HG02623 (cell line): Measurements from ENCODE around the gene DLL1.
"Not testable (repeated sequence)": the region's sequence is repeated elsewhere in the genome, so short reads cannot be mapped to it uniquely, and the experiment has no call there.

Source experiments
- ATAC-seq: cut with Tn5 transposase; IDR thresholded peaks from one replicate; pipeline ENCODE4 v1.9.1; 2021; ENCODE audit warnings: moderate library complexity; ENCODE audit not compliant: unreplicated experiment

DLL1 gene

GRCh38 chr6:170290296-170291128, at the start of gene DLL1:
Gene DLL1, minus strand, starts transcription at chr6:170291078. Its CDS starts 939 bp downstream, at chr6:170290139.
- no peak for ATAC-seq

GRCh38 chr6:170335199-170335598, 44.3 kb upstream of the DLL1 start:
- not testable (repeated sequence) for ATAC-seq

GRCh38 chr6:170329321-170329720, 38.4 kb upstream of the DLL1 start:
- no peak for ATAC-seq

- no peak for ATAC-seq
Observed at GRCh38 chr6:170317718-170318117, 26.8 kb upstream of the DLL1 start.

- ATAC-seq: no peak
Observed at GRCh38 chr6:170317076-170317475, 26.2 kb upstream of the DLL1 start.

- ATAC-seq: no peak
Observed at GRCh38 chr6:170316071-170316470, 25.2 kb upstream of the DLL1 start.

GRCh38 chr6:170314983-170315382, 24.1 kb upstream of the DLL1 start:
- no peak for ATAC-seq

GRCh38 chr6:170313716-170314295, 22.9 kb upstream of the DLL1 start:
- ATAC-seq: no peak

- ATAC-seq: no peak
Observed at GRCh38 chr6:170312876-170313275, 22.0 kb upstream of the DLL1 start.

GRCh38 chr6:170311696-170312095, 20.8 kb upstream of the DLL1 start:
- no peak for ATAC-seq

GRCh38 chr6:170308761-170309160, 17.9 kb upstream of the DLL1 start:
- ATAC-seq: no peak

- no peak for ATAC-seq
Observed at GRCh38 chr6:170307080-170307545, 16.2 kb upstream of the DLL1 start.

GRCh38 chr6:170306324-170307079, 15.6 kb upstream of the DLL1 start, which contains the start of gene FAM120B:
Gene FAM120B, plus strand, starts transcription at chr6:170306758. Its CDS starts 10,633 bp downstream, at chr6:170317391.
- ATAC-seq: peak; percentile 98

GRCh38 chr6:170305805-170306323, 15.0 kb upstream of the DLL1 start:
- ATAC-seq: no peak

GRCh38 chr6:170301184-170301583, 10.3 kb upstream of the DLL1 start:
- ATAC-seq: no peak

GRCh38 chr6:170298688-170299087, 7.8 kb upstream of the DLL1 start:
- no peak for ATAC-seq

- no peak for ATAC-seq
Observed at GRCh38 chr6:170297576-170298330, 6.9 kb upstream of the DLL1 start.

GRCh38 chr6:170296746-170297575, 6.1 kb upstream of the DLL1 start:
- ATAC-seq: no peak

- ATAC-seq: no peak
Observed at GRCh38 chr6:170296423-170296745, 5.5 kb upstream of the DLL1 start.
